Spleen (tissue), 11 donors: ENCODE results near the gene ALK. TPM values are rescaled to one million over a fixed set of nuclear protein-coding genes. Genes with fewer than 3 reads are reported as not detected.

Source experiments
- DNase-seq: peaks from one replicate; pipeline ENCODE4 v3.0.0-alpha.2; 2020
- H3K27ac ChIP-seq, 8 donors: fragments of 200-600 bp; sonication (generic) in 7 of 8; 1 replicate in 4 of 8; 2 replicates in 4 of 8; pipeline versions ENCODE4 v1.5.0 to v1.8.0; 2016 to 2021; ENCODE audit warnings: inconsistent platforms in 4 of 8, mild to moderate bottlenecking in 4 of 8, moderate library complexity in 1 of 8
- H3K27me3 ChIP-seq, 7 donors: fragments of 200-600 bp; sonication (generic) in 6 of 7; replicated peaks in 1 of 7; 1 replicate in 4 of 7; 2 replicates in 3 of 7; pipeline versions ENCODE4 v1.5.0 to v1.8.0; 2016 to 2021; ENCODE audit warnings: inconsistent platforms in 3 of 7, mild to moderate bottlenecking in 1 of 7
- H3K36me3 ChIP-seq, 6 donors: fragments of 200-600 bp; sonication (generic) in 5 of 6; 1 replicate in 4 of 6; 2 replicates in 2 of 6; pipeline versions ENCODE4 v1.5.0 to v1.8.0; 2016 to 2021; ENCODE audit warnings: inconsistent platforms in 2 of 6
- H3K4me1 ChIP-seq, 6 donors: fragments of 200-600 bp; sonication (generic) in 5 of 6; 1 replicate in 3 of 6; 2 replicates in 3 of 6; pipeline versions ENCODE4 v1.5.0 to v1.8.0; 2016 to 2021; ENCODE audit warnings: inconsistent platforms in 3 of 6
- H3K4me3 ChIP-seq, 8 donors: fragments of 200-600 bp; sonication (generic) in 7 of 8; 1 replicate in 4 of 8; 2 replicates in 4 of 8; pipeline versions ENCODE4 v1.5.0 to v1.8.0; 2016 to 2021; ENCODE audit warnings: inconsistent platforms in 4 of 8, mild to moderate bottlenecking in 4 of 8, moderate library complexity in 2 of 8
- H3K9me3 ChIP-seq, 8 donors: fragments of 200-600 bp; sonication (generic) in 7 of 8; 1 replicate in 4 of 8; 2 replicates in 4 of 8; pipeline versions ENCODE4 v1.5.0 to v1.8.0; 2016 to 2021; ENCODE audit warnings: inconsistent platforms in 4 of 8
- CTCF ChIP-seq, 11 experiments: fragments of 200-600 bp in 7 of 11; fragments of 450-650 bp in 4 of 11; sonication (generic) in 4 of 11; IDR thresholded peaks in 8 of 11; conservative IDR thresholded peaks in 3 of 11; 1 replicate in 7 of 11; 2 replicates in 4 of 11; pipeline versions ENCODE4 v1.4.0 to v1.8.0; 2016 to 2021; ENCODE audit warnings: antibody characterized with exemption in 11 of 11, inconsistent platforms in 4 of 11, mild to moderate bottlenecking in 1 of 11
- POLR2A ChIP-seq, 3 donors: fragments of 450-650 bp; IDR thresholded peaks; one replicate each; pipeline ENCODE4 v1.5.1; 2017; ENCODE audit warnings: antibody characterized with exemption in 3 of 3, mild to moderate bottlenecking in 1 of 3
- POLR2AphosphoS5 ChIP-seq, 3 donors: sonication (generic); formaldehyde crosslinking; IDR thresholded peaks; one replicate each; pipeline ENCODE4 v1.5.1; 2017; ENCODE audit warnings: antibody characterized with exemption in 3 of 3
- WGBS, 5 donors: extraction: QIAGEN DNeasy Blood & Tissue Kit in 3 of 5; methylation state at CpG; one replicate each; pipeline versions ENCODE4 v1.1.5 to v1.1.7; 2013 to 2018; 5-methylcytosine and 5-hydroxymethylcytosine counted together
- intact Hi-C: fragments of 100-400 bp; cut with DNase I; formaldehyde crosslinking; loops from one replicate; pipeline ENCODE4 v1.15.0; 2023; ENCODE audit warnings: low total_unique reads
- polyA plus RNA-seq, 3 donors: library from polyadenylated mRNA; stranded (reverse); fragments of 200-250 nt; gene quantifications; one replicate each; pipeline ENCODE4 v1.2.1, GENCODE V29; 2013
- total RNA-seq, 7 donors: library from RNA; depleted of rRNA in 3 of 7; stranded (reverse); fragments of >200 nt in 3 of 7; fragmentation: NEBNext Ultra II Directional in 4 of 7; extraction: Animal tissue kit (Norgen Biotek cat#: 25700) in 4 of 7; gene quantifications; one replicate each; pipeline versions ENCODE4 v1.1.0 to v1.2.1, GENCODE V29; 2016 to 2021
- donor health status: healthy with polysubstance abuse.
- donor health status: DM: no; HTN: no; CAD: no; lungs with moderate emphysema.
- donor health status: DM: no; HTN: no; CAD: no.
- donor health status: Bipolar disorder and iron deficiency.
- donor health status: healthy.
- donor health status: DM: no; HTN: no; CAD: no.
- donor health status: DM: yes; HTN: yes; CAD: no.

ALK gene
- total and polyA plus RNA-seq, 10 donors, result 0.03 to 0.28 (median 0.06) TPM; not detected in 7

- Histone ChIP-seq H3K4me3 (no peak overlapping the region), H3K36me3 (no peaks in the 10 kb centered on the region), H3K4me1 (no peaks in the 10 kb centered on the region), H3K9me3 (no peaks in the 10 kb centered on the region), H3K27me3 (peaks cover 0 to 49% (median 4%) of the 10 kb centered on the region in 7 donors), H3K27ac (no peak overlapping the region)
- TF ChIP-seq CTCF (IDR thresholded peaks at IDR 0.05 in 8 of 11, conservative IDR thresholded peaks at IDR 0.05 in 3 of 11), result no peak
- no peak for TF ChIP-seq POLR2A (IDR thresholded peaks at IDR 0.05)
- TF ChIP-seq POLR2AphosphoS5 (IDR thresholded peaks at IDR 0.05), result no peak
- WGBS, 5 donors, result 84 to 91% (median 86%) methylated on average over 12 to 15 of the region's 15 CpGs
- DNase-seq, result peak; percentile 54
- intact Hi-C loops, result no loop called here
Measured at GRCh38 chr2:29239209-29239960, 682.0 kb downstream of the ALK start.

GRCh38 chr2:29238497-29238896 lies 682.9 kb downstream of the ALK start:
- Histone ChIP-seq H3K4me3 (no peak overlapping the region), H3K27ac (no peak overlapping the region), H3K36me3 (no peaks in the 10 kb centered on the region), H3K9me3 (no peaks in the 10 kb centered on the region), H3K27me3 (peaks cover 0 to 49% (median 4%) of the 10 kb centered on the region in 7 donors), H3K4me1 (no peaks in the 10 kb centered on the region)
- intact Hi-C loops, result no loop called here
- WGBS, 5 donors, result 56 to 77% (median 66%) methylated on average over 7 of the region's 7 CpGs
- DNase-seq, result peak; percentile 45
- TF ChIP-seq CTCF (IDR thresholded peaks at IDR 0.05 in 8 of 11, conservative IDR thresholded peaks at IDR 0.05 in 3 of 11) (peak in 2 of 11 experiments; percentile 9 to 12), POLR2AphosphoS5 (IDR thresholded peaks at IDR 0.05) (no peak)

GRCh38 chr2:29236074-29236473 lies 685.3 kb downstream of the ALK start:
- H3K4me3 ChIP-seq, result no peak overlapping the region
- H3K36me3 ChIP-seq, result no peaks in the 10 kb centered on the region
- WGBS, 5 donors, result 83 to 92% (median 90%) methylated on average over 5 to 6 of the region's 6 CpGs
- no peaks in the 10 kb centered on the region for H3K9me3 ChIP-seq
- intact Hi-C loops, result no loop called here
- peaks cover 0 to 46% (median 4%) of the 10 kb centered on the region in 7 donors for H3K27me3 ChIP-seq
- H3K27ac ChIP-seq, result no peak overlapping the region
- DNase-seq, result peak; percentile 56
- no peaks in the 10 kb centered on the region for H3K4me1 ChIP-seq
- TF ChIP-seq CTCF (IDR thresholded peaks at IDR 0.05 in 8 of 11, conservative IDR thresholded peaks at IDR 0.05 in 3 of 11), result no peak
- TF ChIP-seq POLR2AphosphoS5 (IDR thresholded peaks at IDR 0.05), result no peak
- no peak for TF ChIP-seq POLR2A (IDR thresholded peaks at IDR 0.05)

GRCh38 chr2:29235411-29235810 lies 686.0 kb downstream of the ALK start:
- Histone ChIP-seq H3K9me3 (no peaks in the 10 kb centered on the region), H3K27ac (no peak overlapping the region), H3K4me1 (no peaks in the 10 kb centered on the region), H3K4me3 (no peak overlapping the region), H3K36me3 (no peaks in the 10 kb centered on the region), H3K27me3 (peaks cover 0 to 39% (median 4%) of the 10 kb centered on the region in 7 donors)
- DNase-seq, result peak; percentile 32
- WGBS, 5 donors, result 64 to 80% (median 77%) methylated on average over 3 of the region's 3 CpGs
- intact Hi-C loops, result no loop called here
- TF ChIP-seq POLR2A (IDR thresholded peaks at IDR 0.05), result no peak
- TF ChIP-seq CTCF (IDR thresholded peaks at IDR 0.05 in 8 of 11, conservative IDR thresholded peaks at IDR 0.05 in 3 of 11), result no peak
- TF ChIP-seq POLR2AphosphoS5 (IDR thresholded peaks at IDR 0.05), result no peak
